Measurements from ENCODE around the gene DNER. TPM values are rescaled to one million over a fixed set of nuclear protein-coding genes. Genes with fewer than 3 reads are reported as not detected.

Gene DNER
- total and polyA plus RNA-seq, 2 of the 4 experiments (the other 2 are of a cell fraction), result under 0.01 to 0.14 TPM

- intact Hi-C loops (cut with micrococcal nuclease) (no loop called here), in situ Hi-C loops (cut with MboI; ENCODE audit: low sequenced_read_pairs) (no loop called here), dilution Hi-C loops (cut with HindIII; ENCODE audit: low sequenced_read_pairs, unreplicated experiment) (no loop called here)
- Histone ChIP-seq H3K9ac (ENCODE audit: low read depth, low read length) (no peak overlapping the region), H3K14ac (replicated peaks; ENCODE audit: low read depth, low read length) (no peak overlapping the region), H3K9me1 (ENCODE audit: insufficient read depth, low read length) (no peaks in the 10 kb centered on the region), H4K91ac (ENCODE audit: insufficient read depth, low read depth, low read length) (no peak overlapping the region), H3K18ac (ENCODE audit: low read depth, low read length) (no peak overlapping the region), H3K23ac (ENCODE audit: low read depth, low read length) (no peak overlapping the region), H2BK15ac (ENCODE audit: low read depth, low read length) (no peak overlapping the region), H4K20me1 (ENCODE audit: insufficient read depth, low read length) (no peaks in the 10 kb centered on the region), H2BK120ac (ENCODE audit: low read depth, low read length) (no peak overlapping the region), H3K4me1 (ENCODE audit: control insufficient read depth, insufficient read depth, low read length) (no peaks in the 10 kb centered on the region), H3K4ac (ENCODE audit: low read depth, low read length) (no peak overlapping the region), H3K4me3 (ENCODE audit: insufficient read depth, low read depth, low read length) (no peak overlapping the region), H2AFZ (replicated peaks; ENCODE audit: low read length, poor library complexity) (no peak overlapping the region), H3K27me3 (ENCODE audit: control insufficient read depth, insufficient read depth, low read length) (no peaks in the 10 kb centered on the region), H3K56ac (ENCODE audit: extremely low read depth, insufficient read depth, low read length) (no peak overlapping the region), H3K79me1 (ENCODE audit: low read depth in 1 of 2, low read length in 2 of 2) (no peaks in the 10 kb centered on the region), H4K8ac (ENCODE audit: low read depth in 2 of 2, low read length in 2 of 2) (no peak overlapping the region), H4K5ac (ENCODE audit: low read depth, low read length) (no peak overlapping the region), H2BK20ac (ENCODE audit: low read depth, low read length) (no peak overlapping the region), H3K27ac (ENCODE audit: insufficient read depth, low read length) (no peak overlapping the region), H2BK5ac (ENCODE audit: low read depth, low read length, poor library complexity, severe bottlenecking) (no peak overlapping the region), H2AK9ac (replicated peaks; ENCODE audit: low read depth, low read length, poor library complexity) (no peak overlapping the region), H3K36me3 (ENCODE audit: control insufficient read depth, insufficient read depth, low read length) (no peaks in the 10 kb centered on the region), H3K4me2 (ENCODE audit: low read depth, low read length) (no peak overlapping the region), H2AK5ac (ENCODE audit: low read depth, low read length) (no peak overlapping the region), H3K9me3 (ENCODE audit: control insufficient read depth, insufficient read depth, low read length) (no peaks in the 10 kb centered on the region; the same call in 1 of the 2 replicates)
- WGBS, 2 experiments (ENCODE audit: extremely low coverage in 2 of 2, insufficient read length in 1 of 2), result no CpG with 5 or more reads among the region's 2 CpGs
- BruUV-seq (replicated peaks), result no TSS peak
- DNase-seq (no peak), ATAC-seq (ENCODE audit: low read depth) (no peak)
- TF ChIP-seq POLR2A (IDR thresholded peaks at IDR 0.05; ENCODE audit: low read depth, low read length) (no peak), RAD21 (IDR thresholded peaks at IDR 0.05; ENCODE audit: low read length) (no peak), MAZ (IDR thresholded peaks at IDR 0.05; ENCODE audit: borderline replicate concordance, low read depth, low read length) (no peak), SMC3 (IDR thresholded peaks at IDR 0.05; ENCODE audit: low read depth, low read length) (no peak), NFE2L2 (IDR thresholded peaks at IDR 0.05; ENCODE audit: low read depth, low read length) (no peak), BHLHE40 (IDR thresholded peaks at IDR 0.05; ENCODE audit: low read depth, low read length) (no peak), FOS (IDR thresholded peaks at IDR 0.05; ENCODE audit: low read depth, low read length) (no peak), MXI1 (IDR thresholded peaks at IDR 0.05; ENCODE audit: borderline replicate concordance, low read depth, low read length) (no peak)
- CTCF ChIA-PET, result interaction anchor here (0.6 kb wide), 1 partner anchor 1495 kb away, joined by 3 read pairs; no protein-coding TSS in a partner anchor
- POLR2A ChIA-PET (ENCODE audit: unreplicated experiment), result no interaction called here
Observed at GRCh38 chr2:229392196-229392595, 322.2 kb downstream of the DNER start.

Measured in IMR-90 (cell line).